HEK293 (cell line): ENCODE measurements around the gene TNFRSF9.

Source experiments
- CTCF ChIA-PET: fragments of 350-600 bp; formaldehyde crosslinking; extraction: SDS; loops from one replicate; lab custom pipeline; 2021; ENCODE audit warnings: antibody characterized with exemption; lab: Yijun Ruan, JAX
- POLR2A ChIA-PET: fragments of 300-600 bp; formaldehyde crosslinking; extraction: SDS; loops from one replicate; lab custom pipeline; 2020; ENCODE audit warnings: antibody characterized with exemption, inconsistent platforms; lab: Yijun Ruan, JAX
- H3K27ac ChIP-seq: fragments of 200-500 bp; sonication (Bioruptor generic); 2 replicates; pipeline ENCODE4 v1.5.1; 2014; ENCODE audit warnings: low read depth, low read length, control low read depth, inconsistent platforms; ENCODE audit errors: extremely low read depth
- H3K36me3 ChIP-seq, 2 experiments: fragments of 200-500 bp in 1 of 2; sonication (Bioruptor generic) in 1 of 2; 1 replicate in 1 of 2; 2 replicates in 1 of 2; pipeline ENCODE4 v1.5.1; 2014 to 2017; ENCODE audit warnings: inconsistent platforms in 2 of 2, low read length in 2 of 2; ENCODE audit not compliant: control insufficient read depth in 2 of 2, insufficient read depth in 1 of 2
- H3K4me1 ChIP-seq: fragments of 200-500 bp; sonication (Bioruptor generic); 2 replicates; pipeline ENCODE4 v1.5.1; 2014; ENCODE audit warnings: mild to moderate bottlenecking, low read length, inconsistent platforms; ENCODE audit not compliant: control insufficient read depth, insufficient read depth
- H3K4me3 ChIP-seq: 2 replicates; pipeline ENCODE4 v1.5.1; 2011; ENCODE audit warnings: low read depth, mild to moderate bottlenecking, control low read depth, low read length, moderate library complexity
- H3K9me3 ChIP-seq: fragments of 200-500 bp; sonication (Bioruptor generic); 2 replicates; pipeline ENCODE4 v1.5.1; 2014; ENCODE audit warnings: low read depth, low read length, inconsistent platforms; ENCODE audit not compliant: control insufficient read depth, insufficient read depth
- GFI1B ChIP-seq: fragments of 450-650 bp; formaldehyde crosslinking; IDR thresholded peaks from 2 replicates; pipeline ENCODE4 v1.5.1; 2016; ENCODE audit warnings: missing biosample characterization, missing genetic modification characterization
- GLIS2 ChIP-seq: fragments of 450-650 bp; formaldehyde crosslinking; IDR thresholded peaks from 2 replicates; pipeline ENCODE4 v1.5.1; 2016; ENCODE audit warnings: missing biosample characterization, missing genetic modification characterization
- HOXC10 ChIP-seq: sonication (generic); formaldehyde crosslinking; IDR thresholded peaks from 2 replicates; pipeline ENCODE4 v1.8.1; 2023; ENCODE audit warnings: mild to moderate bottlenecking, missing genetic modification reagents
- PRDM1 ChIP-seq: fragments of 450-650 bp; formaldehyde crosslinking; IDR thresholded peaks from 2 replicates; pipeline ENCODE4; 2016; ENCODE audit warnings: missing biosample characterization, missing genetic modification characterization
- PRDM10 ChIP-seq: fragments of 450-650 bp; formaldehyde crosslinking; IDR thresholded peaks from 2 replicates; pipeline ENCODE4 v1.5.1; 2016; ENCODE audit warnings: missing biosample characterization, missing genetic modification characterization
- ZFP3 ChIP-seq: fragments of 450-650 bp; formaldehyde crosslinking; IDR thresholded peaks from 2 replicates; pipeline ENCODE4 v1.5.1; 2016; ENCODE audit warnings: low read depth, missing biosample characterization, missing genetic modification characterization
- ZNF10 ChIP-seq: fragments of 450-650 bp; formaldehyde crosslinking; IDR thresholded peaks from 2 replicates; pipeline ENCODE4 v1.5.1; 2017; ENCODE audit warnings: missing biosample characterization, missing genetic modification characterization
- ZNF211 ChIP-seq: fragments of 450-650 bp; formaldehyde crosslinking; IDR thresholded peaks from 2 replicates; pipeline ENCODE4 v1.5.1; 2016; ENCODE audit warnings: low read depth, missing biosample characterization, missing genetic modification characterization
- ZNF221 ChIP-seq: fragments of 450-650 bp; formaldehyde crosslinking; IDR thresholded peaks from 2 replicates; pipeline ENCODE4 v1.5.1; 2017; ENCODE audit warnings: missing biosample characterization, missing genetic modification characterization, borderline replicate concordance
- ZNF311 ChIP-seq: fragments of 450-650 bp; formaldehyde crosslinking; IDR thresholded peaks from 2 replicates; pipeline ENCODE4 v1.5.1; 2017; ENCODE audit warnings: missing biosample characterization, missing genetic modification characterization, borderline replicate concordance
- ZNF433 ChIP-seq: fragments of 450-650 bp; formaldehyde crosslinking; IDR thresholded peaks from 2 replicates; pipeline ENCODE4 v1.5.1; 2016; ENCODE audit warnings: missing biosample characterization, missing genetic modification characterization, low read depth
- ZNF518A ChIP-seq: fragments of 450-650 bp; formaldehyde crosslinking; conservative IDR thresholded peaks from 2 replicates; pipeline ENCODE4 v1.5.1; 2016; ENCODE audit warnings: low read depth, missing biosample characterization, missing genetic modification characterization
- ZNF544 ChIP-seq: fragments of 450-650 bp; formaldehyde crosslinking; IDR thresholded peaks from 2 replicates; pipeline ENCODE4 v1.5.0; 2017; ENCODE audit warnings: missing biosample characterization, missing genetic modification characterization
- ZNF560 ChIP-seq: fragments of 450-650 bp; formaldehyde crosslinking; IDR thresholded peaks from 2 replicates; pipeline ENCODE4 v1.5.1; 2017; ENCODE audit warnings: missing biosample characterization, missing genetic modification characterization, borderline replicate concordance
- ZNF561 ChIP-seq: fragments of 450-650 bp; IDR thresholded peaks from 2 replicates; pipeline ENCODE4 v1.5.1; 2018; ENCODE audit warnings: missing biosample characterization, missing genetic modification characterization, borderline replicate concordance
- ZNF596 ChIP-seq: fragments of 450-650 bp; IDR thresholded peaks from 2 replicates; pipeline ENCODE4 v1.5.0; 2018; ENCODE audit warnings: missing biosample characterization, mild to moderate bottlenecking, missing genetic modification characterization, moderate library complexity
- ZNF639 ChIP-seq: fragments of 450-650 bp; formaldehyde crosslinking; IDR thresholded peaks from 2 replicates; pipeline ENCODE4 v1.5.1; 2016; ENCODE audit warnings: missing biosample characterization, missing genetic modification characterization
- ZNF704 ChIP-seq: fragments of 450-650 bp; formaldehyde crosslinking; IDR thresholded peaks from 2 replicates; pipeline ENCODE4 v1.5.1; 2016; ENCODE audit warnings: missing biosample characterization, missing genetic modification characterization
- TF ChIP-seq, protein P1 (sequence below): fragments of 450-650 bp; formaldehyde crosslinking; IDR thresholded peaks from 2 replicates; pipeline ENCODE4 v1.5.1; 2017; ENCODE audit warnings: missing biosample characterization, missing genetic modification characterization
- TF ChIP-seq, protein P2 (sequence below): fragments of 450-650 bp; formaldehyde crosslinking; IDR thresholded peaks from 2 replicates; pipeline ENCODE4 v1.5.1; 2016; ENCODE audit warnings: missing biosample characterization, missing genetic modification characterization

Gene TNFRSF9

DNA sequence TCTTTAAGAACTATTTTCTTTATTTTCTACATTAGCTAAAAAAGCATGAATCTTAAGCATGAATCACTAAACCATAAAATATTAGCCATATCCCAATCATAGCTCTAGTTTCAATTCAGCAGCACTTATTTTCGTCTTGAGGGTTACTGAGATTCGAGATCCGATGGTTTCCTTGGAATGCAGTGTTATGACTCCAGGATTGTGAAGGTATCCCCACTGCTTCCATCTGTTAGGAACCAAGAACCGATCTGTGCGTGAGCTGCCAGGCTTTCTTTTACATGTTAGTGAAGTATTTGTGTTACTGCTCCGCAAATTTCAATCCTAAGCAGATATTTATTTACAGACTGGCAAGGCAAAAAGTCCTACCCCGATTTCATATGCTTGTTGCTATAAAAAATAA is 18.8 kb downstream of the TNFRSF9 start:
- POLR2A ChIA-PET = no interaction called here
- Histone ChIP-seq H3K27ac (no peak overlapping the region), H3K36me3 (no peaks in the 10 kb centered on the region), H3K4me3 (no peak overlapping the region), H3K4me1 (no peaks in the 10 kb centered on the region), H3K9me3 (no peaks in the 10 kb centered on the region)
- TF ChIP-seq ZNF704 (no peak), ZNF544 (tag by site-specific recombination) (no peak), ZNF639 (tag by site-specific recombination) (no peak)
- CTCF ChIA-PET = no interaction called here

DNA sequence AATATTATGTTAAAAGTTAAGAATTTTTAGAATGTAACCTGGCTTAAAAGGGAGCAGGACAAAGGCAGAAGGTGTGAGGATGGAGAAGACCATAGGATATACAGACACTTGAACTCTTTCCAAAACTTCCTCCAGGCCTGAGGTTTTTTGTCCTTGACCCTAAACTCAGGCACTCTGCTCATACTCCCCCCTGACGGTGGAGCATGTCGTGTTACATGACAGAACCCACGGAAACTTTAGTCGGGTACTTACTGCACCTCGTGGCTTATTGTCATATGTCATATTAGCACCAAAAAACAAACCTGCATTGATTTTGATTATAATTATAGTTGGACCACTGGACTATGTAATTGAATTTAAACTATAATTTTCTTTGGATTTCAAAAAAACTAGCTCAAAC is 20.8 kb downstream of the TNFRSF9 start:
- no peaks in the 10 kb centered on the region for H3K4me1 ChIP-seq
- ChIA-PET CTCF (interaction anchor here (0.7 to 1.2 kb wide), 5 partner anchors 11 to 254 kb away, joined by 3 to 7 read pairs (median 3); no protein-coding TSS in a partner anchor), POLR2A (no interaction called here)
- H3K27ac ChIP-seq = no peak overlapping the region
- H3K4me3 ChIP-seq = no peak overlapping the region
- H3K36me3 ChIP-seq = no peaks in the 10 kb centered on the region
- no peaks in the 10 kb centered on the region for H3K9me3 ChIP-seq
- TF ChIP-seq ZNF311 (tag by site-specific recombination) (no peak), PRDM10 (no peak), ZNF221 (tag by site-specific recombination) (no peak), ZNF561 (no peak), HOXC10 (CRISPR knock-in tag) (no peak), ZNF10 (no peak), ZNF596 (tag by site-specific recombination) (no peak), ZNF560 (tag by site-specific recombination) (no peak), ZFP3 (no peak), ZNF211 (tag by site-specific recombination) (no peak), ZNF433 (tag by site-specific recombination) (no peak), GLIS2 (tag by site-specific recombination) (no peak), PRDM1 (no peak), ZNF518A (tag by site-specific recombination) (no peak), GFI1B (tag by site-specific recombination) (no peak)
- TF ChIP-seq, protein P1, sequence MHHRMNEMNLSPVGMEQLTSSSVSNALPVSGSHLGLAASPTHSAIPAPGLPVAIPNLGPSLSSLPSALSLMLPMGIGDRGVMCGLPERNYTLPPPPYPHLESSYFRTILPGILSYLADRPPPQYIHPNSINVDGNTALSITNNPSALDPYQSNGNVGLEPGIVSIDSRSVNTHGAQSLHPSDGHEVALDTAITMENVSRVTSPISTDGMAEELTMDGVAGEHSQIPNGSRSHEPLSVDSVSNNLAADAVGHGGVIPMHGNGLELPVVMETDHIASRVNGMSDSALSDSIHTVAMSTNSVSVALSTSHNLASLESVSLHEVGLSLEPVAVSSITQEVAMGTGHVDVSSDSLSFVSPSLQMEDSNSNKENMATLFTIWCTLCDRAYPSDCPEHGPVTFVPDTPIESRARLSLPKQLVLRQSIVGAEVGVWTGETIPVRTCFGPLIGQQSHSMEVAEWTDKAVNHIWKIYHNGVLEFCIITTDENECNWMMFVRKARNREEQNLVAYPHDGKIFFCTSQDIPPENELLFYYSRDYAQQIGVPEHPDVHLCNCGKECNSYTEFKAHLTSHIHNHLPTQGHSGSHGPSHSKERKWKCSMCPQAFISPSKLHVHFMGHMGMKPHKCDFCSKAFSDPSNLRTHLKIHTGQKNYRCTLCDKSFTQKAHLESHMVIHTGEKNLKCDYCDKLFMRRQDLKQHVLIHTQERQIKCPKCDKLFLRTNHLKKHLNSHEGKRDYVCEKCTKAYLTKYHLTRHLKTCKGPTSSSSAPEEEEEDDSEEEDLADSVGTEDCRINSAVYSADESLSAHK = no peak
- TF ChIP-seq, protein P2, sequence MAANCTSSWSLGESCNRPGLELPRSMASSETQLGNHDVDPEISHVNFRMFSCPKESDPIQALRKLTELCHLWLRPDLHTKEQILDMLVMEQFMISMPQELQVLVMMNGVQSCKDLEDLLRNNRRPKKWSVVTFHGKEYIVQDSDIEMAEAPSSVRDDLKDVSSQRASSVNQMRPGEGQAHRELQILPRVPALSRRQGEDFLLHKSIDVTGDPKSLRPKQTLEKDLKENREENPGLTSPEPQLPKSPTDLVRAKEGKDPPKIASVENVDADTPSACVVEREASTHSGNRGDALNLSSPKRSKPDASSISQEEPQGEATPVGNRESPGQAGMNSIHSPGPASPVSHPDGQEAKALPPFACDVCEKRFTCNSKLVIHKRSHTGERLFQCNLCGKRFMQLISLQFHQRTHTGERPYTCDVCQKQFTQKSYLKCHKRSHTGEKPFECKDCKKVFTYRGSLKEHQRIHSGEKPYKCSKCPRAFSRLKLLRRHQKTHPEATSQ (tag by site-specific recombination) = no peak
